HCT116 (cell line): ENCODE results near the gene ST7. TPM values are rescaled to one million over a fixed set of nuclear protein-coding genes. Genes with fewer than 3 reads are reported as not detected.

Experiments
- ATAC-seq: fragments of 200-7000 bp; cut with Tn5 transposase; 2 replicates; pipeline ENCODE4 v1.9.1; 2020; ENCODE audit warnings: mild to moderate bottlenecking, moderate library complexity
- BruUV-seq: library from RNA; stranded (reverse); fragments of 400-500 nt; replicated peaks from 2 replicates; lab custom pipeline; 2021; lab: Mats Ljungman, UMichigan
- CTCF ChIA-PET: fragments of 300-600 bp; sonication (Branson Sonifier 250); formaldehyde crosslinking; loops from one replicate; lab custom pipeline; 2021; ENCODE audit warnings: antibody characterized with exemption; lab: Charles Lee
- POLR2A ChIA-PET: fragments of 300-600, 350-600 bp; sonication (Branson Sonifier 250); formaldehyde crosslinking; loops from one replicate; lab custom pipeline; 2021; ENCODE audit warnings: antibody characterized with exemption; lab: Charles Lee
- RAD21 ChIA-PET, 2 experiments: fragments of 300-600 bp; sonication (Branson Sonifier 250); formaldehyde crosslinking; loops; one replicate each; lab custom pipeline; 2023; ENCODE audit warnings: low total read pairs in 2 of 2; ENCODE audit not compliant: uncharacterized antibody in 2 of 2, unreplicated experiment in 2 of 2, low non-redundant PET in 1 of 2; lab: Charles Lee
- DNase-seq: peaks from one replicate; pipeline ENCODE4 v3.0.0-alpha.2; 2010; ENCODE audit warnings: low read depth, low spot score
- H2AFZ ChIP-seq: fragments of 200-600 bp; shearing (Covaris generic), sonication (generic); 2 replicates; pipeline ENCODE4 v1.6.1; 2017; ENCODE audit warnings: low read depth, mixed run types, mixed read lengths, antibody characterized with exemption, low read length; ENCODE audit not compliant: poor library complexity, severe bottlenecking
- H3K27ac ChIP-seq: 2 replicates; pipeline ENCODE4 v1.5.1; 2012; ENCODE audit warnings: low read depth, low read length
- H3K27me3 ChIP-seq: fragments of 200-600 bp; sonication (generic); 2 replicates; pipeline ENCODE4 v1.6.1; 2016; ENCODE audit warnings: mixed run types, low read length, mixed read lengths; ENCODE audit not compliant: insufficient read depth
- H3K36me3 ChIP-seq, 2 experiments: fragments of 200-500 bp in 1 of 2; fragments of 200-600 bp in 1 of 2; sonication (Bioruptor generic) in 1 of 2; sonication (generic) in 1 of 2; 2 replicates each; pipeline versions ENCODE4 v1.5.1 to v1.6.1; 2014 to 2016; ENCODE audit warnings: low read length in 2 of 2, inconsistent platforms in 1 of 2, mixed read lengths in 1 of 2, mixed run types in 1 of 2; ENCODE audit not compliant: insufficient read depth in 2 of 2, control insufficient read depth in 1 of 2
- H3K4me1 ChIP-seq, 2 experiments: fragments of 200-600 bp in 1 of 2; sonication (generic) in 1 of 2; 2 replicates each; pipeline versions ENCODE4 v1.5.1 to v1.6.1; 2012 to 2017; ENCODE audit warnings: low read length in 2 of 2, inconsistent platforms in 1 of 2, mild to moderate bottlenecking in 1 of 2, mixed read lengths in 1 of 2, mixed run types in 1 of 2, moderate library complexity in 1 of 2; ENCODE audit not compliant: insufficient read depth in 2 of 2, control insufficient read depth in 1 of 2
- H3K4me2 ChIP-seq: fragments of 200-600 bp; sonication (generic); 2 replicates; pipeline ENCODE4 v1.6.1; 2017; ENCODE audit warnings: mixed run types, low read length, mixed read lengths
- H3K4me3 ChIP-seq, 2 experiments: fragments of 200-600 bp in 1 of 2; sonication (generic) in 1 of 2; replicated peaks in 1 of 2; 2 replicates each; pipeline ENCODE4 v1.5.1; 2011 to 2016; ENCODE audit warnings: low read length in 2 of 2, control low read depth in 1 of 2, low read depth in 1 of 2, mild to moderate bottlenecking in 1 of 2, mixed read lengths in 1 of 2, mixed run types in 1 of 2
- H3K79me2 ChIP-seq: fragments of 200-600 bp; sonication (generic); 2 replicates; pipeline ENCODE4 v1.6.1; 2017; ENCODE audit warnings: mild to moderate bottlenecking, mixed run types, low read length, moderate library complexity, mixed read lengths; ENCODE audit not compliant: insufficient read depth
- H3K9ac ChIP-seq: fragments of 200-600 bp; sonication (generic); 2 replicates; pipeline ENCODE4 v1.6.1; 2016; ENCODE audit warnings: low read length, mixed read lengths
- H3K9me2 ChIP-seq: fragments of 200-600 bp; sonication (generic), shearing (Covaris generic); 2 replicates; pipeline ENCODE4 v1.6.1; 2017; ENCODE audit warnings: mixed run types, mild to moderate bottlenecking, moderate library complexity; ENCODE audit not compliant: insufficient read depth
- H3K9me3 ChIP-seq, 2 experiments: fragments of 200-500 bp in 1 of 2; fragments of 200-600 bp in 1 of 2; sonication (Bioruptor generic) in 1 of 2; sonication (generic) in 1 of 2; 2 replicates each; pipeline ENCODE4 v1.6.1; 2014 to 2017; ENCODE audit warnings: low read length in 2 of 2, mixed read lengths in 2 of 2, inconsistent platforms in 1 of 2, low read depth in 1 of 2, mild to moderate bottlenecking in 1 of 2, mixed run types in 1 of 2, moderate library complexity in 1 of 2; ENCODE audit not compliant: control insufficient read depth in 1 of 2, insufficient read depth in 1 of 2
- H4K20me1 ChIP-seq: fragments of 200-600 bp; sonication (generic), shearing (Covaris generic); 2 replicates; pipeline ENCODE4 v1.6.1; 2017; ENCODE audit warnings: mixed run types, mild to moderate bottlenecking, moderate library complexity; ENCODE audit not compliant: insufficient read depth
- CBX3 ChIP-seq: IDR thresholded peaks from 2 replicates; pipeline ENCODE4 v1.6.1; 2012; ENCODE audit warnings: low read depth
- EGR1 ChIP-seq: IDR thresholded peaks from 2 replicates; pipeline ENCODE4 v1.6.1; 2012; ENCODE audit warnings: low read depth
- EZH2 ChIP-seq: fragments of 200-600 bp; sonication (generic); IDR thresholded peaks from 2 replicates; pipeline ENCODE4 v1.6.1; 2017; ENCODE audit warnings: antibody characterized with exemption, mixed run types
- POLR2A ChIP-seq: IDR thresholded peaks from 2 replicates; pipeline ENCODE4 v1.7.0; 2011; ENCODE audit warnings: borderline replicate concordance; ENCODE audit not compliant: insufficient read depth, insufficient read length; ENCODE audit errors: extremely low read depth
- POLR2AphosphoS5 ChIP-seq: IDR thresholded peaks from 2 replicates; pipeline ENCODE4 v1.6.1; 2011; ENCODE audit warnings: mild to moderate bottlenecking, low read depth, low read length, moderate library complexity
- SIN3A ChIP-seq: IDR thresholded peaks from 2 replicates; pipeline ENCODE4 v1.6.1; 2012; ENCODE audit warnings: low read depth
- SP1 ChIP-seq: IDR thresholded peaks from 2 replicates; pipeline ENCODE4 v1.6.1; 2012; ENCODE audit warnings: low read depth
- TCF7L2 ChIP-seq: IDR thresholded peaks from 2 replicates; pipeline ENCODE4 v1.7.0; 2011; ENCODE audit warnings: borderline replicate concordance, inconsistent platforms; ENCODE audit not compliant: insufficient read depth, insufficient read length; ENCODE audit errors: extremely low read depth
- intact Hi-C: fragments of 100-400 bp; cut with micrococcal nuclease; formaldehyde crosslinking; loops from 2 replicates; pipeline ENCODE4 v1.10.0; 2022
- total RNA-seq: library from RNA; stranded (reverse); gene quantifications from one replicate; pipeline ENCODE4 v1.2.1, GENCODE V29; 2021; ENCODE audit not compliant: unreplicated experiment
- TF ChIP-seq, protein P1 (sequence below), 3 experiments: fragments of 200-600 bp in 1 of 3; sonication (generic) in 1 of 3; IDR thresholded peaks in 2 of 3; conservative IDR thresholded peaks in 1 of 3; 2 replicates each; pipeline ENCODE4 v1.5.1; 2012 to 2017; ENCODE audit warnings: low read depth in 2 of 3, low read length in 2 of 3, antibody characterized with exemption in 1 of 3, borderline replicate concordance in 1 of 3, control low read depth in 1 of 3, mild to moderate bottlenecking in 1 of 3, mixed read lengths in 1 of 3, mixed run types in 1 of 3, moderate library complexity in 1 of 3; ENCODE audit not compliant: insufficient read depth in 1 of 3
- TF ChIP-seq, protein P2 (sequence below): IDR thresholded peaks from 2 replicates; pipeline ENCODE4 v1.6.1; 2012

The ST7 gene
- total RNA-seq, 1 experiment from 2014 or later, result 12.6 TPM

DNA sequence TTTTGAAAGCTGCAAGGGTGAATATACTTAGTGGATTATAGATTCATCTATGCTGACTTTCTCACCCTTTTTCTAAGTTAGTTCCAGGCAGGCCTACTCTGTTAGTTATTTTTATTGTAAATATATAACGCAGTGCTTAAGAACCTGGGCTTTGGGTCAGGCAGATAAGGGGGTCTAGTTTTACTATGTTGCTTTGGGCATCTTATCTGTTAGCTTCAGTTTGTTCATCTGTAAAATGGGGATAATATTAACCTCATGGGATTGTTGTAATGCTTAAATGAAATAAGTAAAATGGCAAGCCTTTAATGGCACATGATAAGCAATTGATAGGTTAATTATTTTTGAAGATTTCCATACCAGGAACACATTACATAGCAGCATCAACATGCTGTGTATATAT lies 79.5 kb downstream of the ST7 start:
- DNase-seq, result no peak
- ChIA-PET CTCF (no interaction called here), RAD21 (no interaction called here), POLR2A (no interaction called here)
- Histone ChIP-seq H4K20me1 (no peaks in the 10 kb centered on the region; the same call in 1 of the 2 replicates), H3K27me3 (no peaks in the 10 kb centered on the region), H3K79me2 (no peaks in the 10 kb centered on the region), H2AFZ (no peak overlapping the region), H3K9me2 (no peaks in the 10 kb centered on the region), H3K27ac (no peak overlapping the region), H3K9ac (no peak overlapping the region), H3K36me3 (no peaks in the 10 kb centered on the region), H3K9me3 (no peaks in the 10 kb centered on the region), H3K4me1 (no peaks in the 10 kb centered on the region), H3K4me3 (no peak overlapping the region), H3K4me2 (no peak overlapping the region)
- intact Hi-C loops, result no loop called here
- no peak for ATAC-seq
- no TSS peak for BruUV-seq
- TF ChIP-seq POLR2AphosphoS5 (no peak), CBX3 (no peak), POLR2A (no peak), SIN3A (no peak), TCF7L2 (no peak), SP1 (no peak), EGR1 (no peak), EZH2 (no peak)
- TF ChIP-seq, protein P1, sequence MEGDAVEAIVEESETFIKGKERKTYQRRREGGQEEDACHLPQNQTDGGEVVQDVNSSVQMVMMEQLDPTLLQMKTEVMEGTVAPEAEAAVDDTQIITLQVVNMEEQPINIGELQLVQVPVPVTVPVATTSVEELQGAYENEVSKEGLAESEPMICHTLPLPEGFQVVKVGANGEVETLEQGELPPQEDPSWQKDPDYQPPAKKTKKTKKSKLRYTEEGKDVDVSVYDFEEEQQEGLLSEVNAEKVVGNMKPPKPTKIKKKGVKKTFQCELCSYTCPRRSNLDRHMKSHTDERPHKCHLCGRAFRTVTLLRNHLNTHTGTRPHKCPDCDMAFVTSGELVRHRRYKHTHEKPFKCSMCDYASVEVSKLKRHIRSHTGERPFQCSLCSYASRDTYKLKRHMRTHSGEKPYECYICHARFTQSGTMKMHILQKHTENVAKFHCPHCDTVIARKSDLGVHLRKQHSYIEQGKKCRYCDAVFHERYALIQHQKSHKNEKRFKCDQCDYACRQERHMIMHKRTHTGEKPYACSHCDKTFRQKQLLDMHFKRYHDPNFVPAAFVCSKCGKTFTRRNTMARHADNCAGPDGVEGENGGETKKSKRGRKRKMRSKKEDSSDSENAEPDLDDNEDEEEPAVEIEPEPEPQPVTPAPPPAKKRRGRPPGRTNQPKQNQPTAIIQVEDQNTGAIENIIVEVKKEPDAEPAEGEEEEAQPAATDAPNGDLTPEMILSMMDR (IDR thresholded peaks at IDR 0.05 in 2 of 3, conservative IDR thresholded peaks at IDR 0.05 in 1 of 3; ENCODE audit: borderline replicate concordance in 1 of 3, insufficient read depth in 1 of 3, low read depth in 2 of 3, low read length in 2 of 3), result no peak
- TF ChIP-seq, protein P2, sequence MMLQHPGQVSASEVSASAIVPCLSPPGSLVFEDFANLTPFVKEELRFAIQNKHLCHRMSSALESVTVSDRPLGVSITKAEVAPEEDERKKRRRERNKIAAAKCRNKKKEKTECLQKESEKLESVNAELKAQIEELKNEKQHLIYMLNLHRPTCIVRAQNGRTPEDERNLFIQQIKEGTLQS, result no peak
